ENCODE data around the gene SLC24A4. TPM values are rescaled to one million over a fixed set of nuclear protein-coding genes. Genes with fewer than 3 reads are reported as not detected.

SLC24A4 gene
- total RNA-seq, 1 experiment from 2014 or later: not detected

GRCh38 chr14:92274055-92274454 is 48.9 kb upstream of the SLC24A4 start (continued):
- TF ChIP-seq, protein P1, sequence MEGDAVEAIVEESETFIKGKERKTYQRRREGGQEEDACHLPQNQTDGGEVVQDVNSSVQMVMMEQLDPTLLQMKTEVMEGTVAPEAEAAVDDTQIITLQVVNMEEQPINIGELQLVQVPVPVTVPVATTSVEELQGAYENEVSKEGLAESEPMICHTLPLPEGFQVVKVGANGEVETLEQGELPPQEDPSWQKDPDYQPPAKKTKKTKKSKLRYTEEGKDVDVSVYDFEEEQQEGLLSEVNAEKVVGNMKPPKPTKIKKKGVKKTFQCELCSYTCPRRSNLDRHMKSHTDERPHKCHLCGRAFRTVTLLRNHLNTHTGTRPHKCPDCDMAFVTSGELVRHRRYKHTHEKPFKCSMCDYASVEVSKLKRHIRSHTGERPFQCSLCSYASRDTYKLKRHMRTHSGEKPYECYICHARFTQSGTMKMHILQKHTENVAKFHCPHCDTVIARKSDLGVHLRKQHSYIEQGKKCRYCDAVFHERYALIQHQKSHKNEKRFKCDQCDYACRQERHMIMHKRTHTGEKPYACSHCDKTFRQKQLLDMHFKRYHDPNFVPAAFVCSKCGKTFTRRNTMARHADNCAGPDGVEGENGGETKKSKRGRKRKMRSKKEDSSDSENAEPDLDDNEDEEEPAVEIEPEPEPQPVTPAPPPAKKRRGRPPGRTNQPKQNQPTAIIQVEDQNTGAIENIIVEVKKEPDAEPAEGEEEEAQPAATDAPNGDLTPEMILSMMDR (IDR thresholded peaks at IDR 0.05 in 2 of 3, conservative IDR thresholded peaks at IDR 0.05 in 1 of 3; ENCODE audit: borderline replicate concordance in 1 of 3, insufficient read depth in 1 of 3, low read depth in 2 of 3, low read length in 2 of 3): no peak
- TF ChIP-seq CBX3 (IDR thresholded peaks at IDR 0.05; ENCODE audit: low read depth): no peak
- TF ChIP-seq, protein P2, sequence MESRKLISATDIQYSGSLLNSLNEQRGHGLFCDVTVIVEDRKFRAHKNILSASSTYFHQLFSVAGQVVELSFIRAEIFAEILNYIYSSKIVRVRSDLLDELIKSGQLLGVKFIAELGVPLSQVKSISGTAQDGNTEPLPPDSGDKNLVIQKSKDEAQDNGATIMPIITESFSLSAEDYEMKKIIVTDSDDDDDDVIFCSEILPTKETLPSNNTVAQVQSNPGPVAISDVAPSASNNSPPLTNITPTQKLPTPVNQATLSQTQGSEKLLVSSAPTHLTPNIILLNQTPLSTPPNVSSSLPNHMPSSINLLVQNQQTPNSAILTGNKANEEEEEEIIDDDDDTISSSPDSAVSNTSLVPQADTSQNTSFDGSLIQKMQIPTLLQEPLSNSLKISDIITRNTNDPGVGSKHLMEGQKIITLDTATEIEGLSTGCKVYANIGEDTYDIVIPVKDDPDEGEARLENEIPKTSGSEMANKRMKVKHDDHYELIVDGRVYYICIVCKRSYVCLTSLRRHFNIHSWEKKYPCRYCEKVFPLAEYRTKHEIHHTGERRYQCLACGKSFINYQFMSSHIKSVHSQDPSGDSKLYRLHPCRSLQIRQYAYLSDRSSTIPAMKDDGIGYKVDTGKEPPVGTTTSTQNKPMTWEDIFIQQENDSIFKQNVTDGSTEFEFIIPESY (IDR thresholded peaks at IDR 0.05; ENCODE audit: extremely low read depth, insufficient replicate concordance, low read length): no peak
- no peak for TF ChIP-seq SRF (IDR thresholded peaks at IDR 0.05; ENCODE audit: low read depth)
- no peak for TF ChIP-seq EGR1 (IDR thresholded peaks at IDR 0.05; ENCODE audit: low read depth)

- BruUV-seq (replicated peaks): no TSS peak
Observed at GRCh38 chr14:92276074-92276473, 46.9 kb upstream of the SLC24A4 start.

More at GRCh38 chr14:92276074-92276473, 46.9 kb upstream of the SLC24A4 start:
- H4K20me1 ChIP-seq (ENCODE audit: insufficient read depth): no peaks in the 10 kb centered on the region
- H3K36me3 ChIP-seq (ENCODE audit: control insufficient read depth in 1 of 2, insufficient read depth in 2 of 2, low read length in 2 of 2): no peaks in the 10 kb centered on the region
- CTCF ChIA-PET: no interaction called here
- H3K27ac ChIP-seq (ENCODE audit: low read depth, low read length): no peak overlapping the region
- no peaks in the 10 kb centered on the region for H3K9me2 ChIP-seq (ENCODE audit: insufficient read depth)
- POLR2A ChIA-PET: no interaction called here
- H3K4me3 ChIP-seq (replicated peaks in 1 of 2; ENCODE audit: low read depth in 1 of 2, low read length in 2 of 2): no peak overlapping the region
- no peak overlapping the region for H3K4me2 ChIP-seq (ENCODE audit: low read length)
- H3K9me3 ChIP-seq (ENCODE audit: control insufficient read depth in 1 of 2, insufficient read depth in 1 of 2, low read depth in 1 of 2, low read length in 2 of 2): no peaks in the 10 kb centered on the region
- RAD21 ChIA-PET (ENCODE audit: low non-redundant PET in 1 of 2, low total read pairs in 2 of 2, uncharacterized antibody in 2 of 2, unreplicated experiment in 2 of 2): no interaction called here
- H2AFZ ChIP-seq (ENCODE audit: low read depth, low read length, poor library complexity, severe bottlenecking): no peak overlapping the region
- peaks cover 18% of the 10 kb centered on the region for H3K27me3 ChIP-seq (ENCODE audit: insufficient read depth, low read length)
- intact Hi-C loops (cut with micrococcal nuclease): no loop called here
- ATAC-seq (no peak), DNase-seq (ENCODE audit: low read depth, low spot score) (no peak)
- no peaks in the 10 kb centered on the region for H3K4me1 ChIP-seq (ENCODE audit: control insufficient read depth in 1 of 2, insufficient read depth in 2 of 2, low read length in 2 of 2)
- H3K9ac ChIP-seq (ENCODE audit: low read length): no peak overlapping the region
- H3K79me2 ChIP-seq (ENCODE audit: insufficient read depth, low read length): no peaks in the 10 kb centered on the region
- no peak for TF ChIP-seq ELF1 (IDR thresholded peaks at IDR 0.05; ENCODE audit: borderline replicate concordance, low read depth)
- no peak for TF ChIP-seq ZFX (IDR thresholded peaks at IDR 0.05)
- no peak for TF ChIP-seq CBX3 (IDR thresholded peaks at IDR 0.05; ENCODE audit: low read depth)
- TF ChIP-seq POLR2AphosphoS5 (IDR thresholded peaks at IDR 0.05; ENCODE audit: low read depth, low read length): no peak
- no peak for TF ChIP-seq EZH2phosphoT487 (IDR thresholded peaks at IDR 0.05; ENCODE audit: borderline replicate concordance)
- TF ChIP-seq YY1 (IDR thresholded peaks at IDR 0.05; ENCODE audit: extremely low read depth, insufficient replicate concordance, low read depth, low read length): no peak
- TF ChIP-seq SRF (IDR thresholded peaks at IDR 0.05; ENCODE audit: low read depth): no peak
- no peak for TF ChIP-seq EZH2 (IDR thresholded peaks at IDR 0.05)
- TF ChIP-seq FOSL1 (IDR thresholded peaks at IDR 0.05; ENCODE audit: low read depth): no peak
- TF ChIP-seq, protein P3, sequence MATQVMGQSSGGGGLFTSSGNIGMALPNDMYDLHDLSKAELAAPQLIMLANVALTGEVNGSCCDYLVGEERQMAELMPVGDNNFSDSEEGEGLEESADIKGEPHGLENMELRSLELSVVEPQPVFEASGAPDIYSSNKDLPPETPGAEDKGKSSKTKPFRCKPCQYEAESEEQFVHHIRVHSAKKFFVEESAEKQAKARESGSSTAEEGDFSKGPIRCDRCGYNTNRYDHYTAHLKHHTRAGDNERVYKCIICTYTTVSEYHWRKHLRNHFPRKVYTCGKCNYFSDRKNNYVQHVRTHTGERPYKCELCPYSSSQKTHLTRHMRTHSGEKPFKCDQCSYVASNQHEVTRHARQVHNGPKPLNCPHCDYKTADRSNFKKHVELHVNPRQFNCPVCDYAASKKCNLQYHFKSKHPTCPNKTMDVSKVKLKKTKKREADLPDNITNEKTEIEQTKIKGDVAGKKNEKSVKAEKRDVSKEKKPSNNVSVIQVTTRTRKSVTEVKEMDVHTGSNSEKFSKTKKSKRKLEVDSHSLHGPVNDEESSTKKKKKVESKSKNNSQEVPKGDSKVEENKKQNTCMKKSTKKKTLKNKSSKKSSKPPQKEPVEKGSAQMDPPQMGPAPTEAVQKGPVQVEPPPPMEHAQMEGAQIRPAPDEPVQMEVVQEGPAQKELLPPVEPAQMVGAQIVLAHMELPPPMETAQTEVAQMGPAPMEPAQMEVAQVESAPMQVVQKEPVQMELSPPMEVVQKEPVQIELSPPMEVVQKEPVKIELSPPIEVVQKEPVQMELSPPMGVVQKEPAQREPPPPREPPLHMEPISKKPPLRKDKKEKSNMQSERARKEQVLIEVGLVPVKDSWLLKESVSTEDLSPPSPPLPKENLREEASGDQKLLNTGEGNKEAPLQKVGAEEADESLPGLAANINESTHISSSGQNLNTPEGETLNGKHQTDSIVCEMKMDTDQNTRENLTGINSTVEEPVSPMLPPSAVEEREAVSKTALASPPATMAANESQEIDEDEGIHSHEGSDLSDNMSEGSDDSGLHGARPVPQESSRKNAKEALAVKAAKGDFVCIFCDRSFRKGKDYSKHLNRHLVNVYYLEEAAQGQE (IDR thresholded peaks at IDR 0.05; ENCODE audit: low read depth): no peak
- TF ChIP-seq JUND (IDR thresholded peaks at IDR 0.05): no peak
- TF ChIP-seq, protein P4, sequence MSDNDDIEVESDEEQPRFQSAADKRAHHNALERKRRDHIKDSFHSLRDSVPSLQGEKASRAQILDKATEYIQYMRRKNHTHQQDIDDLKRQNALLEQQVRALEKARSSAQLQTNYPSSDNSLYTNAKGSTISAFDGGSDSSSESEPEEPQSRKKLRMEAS (IDR thresholded peaks at IDR 0.05): no peak
